Suprapubic skin (tissue), 4 donors: ENCODE data around the gene WDR45B. TPM values are rescaled to one million over a fixed set of nuclear protein-coding genes. Genes with fewer than 3 reads are reported as not detected.

ENCODE experiments used
- DNase-seq, 2 donors: peaks; one replicate each; pipeline ENCODE4 v3.0.0-alpha.2; 2019; ENCODE audit warnings: low spot score in 2 of 2
- H3K27ac ChIP-seq: fragments of 200-600 bp; sonication (generic); one replicate; pipeline ENCODE4 v1.5.1; 2019
- H3K27me3 ChIP-seq: fragments of 200-600 bp; sonication (generic); one replicate; pipeline ENCODE4 v1.5.1; 2019
- H3K36me3 ChIP-seq: fragments of 200-600 bp; sonication (generic); one replicate; pipeline ENCODE4 v1.5.1; 2019
- H3K4me1 ChIP-seq: fragments of 200-600 bp; sonication (generic); one replicate; pipeline ENCODE4 v1.5.1; 2019
- H3K4me3 ChIP-seq: fragments of 200-600 bp; sonication (generic); one replicate; pipeline ENCODE4 v1.5.1; 2019; ENCODE audit warnings: mild to moderate bottlenecking
- H3K9me3 ChIP-seq: fragments of 200-600 bp; sonication (generic); one replicate; pipeline ENCODE4 v1.5.1; 2019
- CTCF ChIP-seq, 2 donors: fragments of 200-600 bp in 1 of 2; fragments of 450-650 bp in 1 of 2; sonication (generic) in 1 of 2; IDR thresholded peaks; one replicate each; pipeline ENCODE4 v1.5.1; 2016 to 2019; ENCODE audit warnings: antibody characterized with exemption in 2 of 2, mild to moderate bottlenecking in 1 of 2, moderate library complexity in 1 of 2
- EP300 ChIP-seq: sonication (generic); formaldehyde crosslinking; IDR thresholded peaks from one replicate; pipeline ENCODE4 v1.6.1; 2017; ENCODE audit warnings: antibody characterized with exemption
- POLR2A ChIP-seq, 2 donors: fragments of 450-650 bp; IDR thresholded peaks; one replicate each; pipeline ENCODE4 v1.6.1; 2017; ENCODE audit warnings: antibody characterized with exemption in 2 of 2, mild to moderate bottlenecking in 2 of 2, moderate library complexity in 2 of 2
- POLR2AphosphoS5 ChIP-seq, 3 donors: sonication (generic); formaldehyde crosslinking; IDR thresholded peaks; one replicate each; pipeline ENCODE4 v1.6.1; 2017; ENCODE audit warnings: antibody characterized with exemption in 3 of 3
- WGBS: methylation state at CpG from one replicate; pipeline ENCODE4 v1.1.5; 2018; 5-methylcytosine and 5-hydroxymethylcytosine counted together
- total RNA-seq, 4 donors: library from RNA; depleted of rRNA; stranded (reverse); fragments of >200 nt; gene quantifications; one replicate each; pipeline ENCODE4 v1.1.0, GENCODE V29; 2016

WDR45B gene
- total RNA-seq, 4 donors from 2014 or later: 70.1 to 96.8 (median 90.0) TPM

GRCh38 chr17:82592767-82593589, 55.3 kb downstream of the WDR45B start:
- Histone ChIP-seq H3K4me1 (peaks cover 49% of the 10 kb centered on the region), H3K27me3 (no peaks in the 10 kb centered on the region), H3K36me3 (peaks cover 32% of the 10 kb centered on the region), H3K4me3 (peak overlapping the region; percentile 68), H3K27ac (peak overlapping the region; percentile 83), H3K9me3 (no peaks in the 10 kb centered on the region)
- TF ChIP-seq POLR2A (IDR thresholded peaks at IDR 0.05) (no peak), POLR2AphosphoS5 (IDR thresholded peaks at IDR 0.05) (peak in 1 of 3 donors; percentile 21)
- WGBS: 19% methylated on average over 24 of the region's 29 CpGs
- peak; percentile 80 to 82 for DNase-seq

- 57% methylated on average over 9 of the region's 9 CpGs for WGBS
- Histone ChIP-seq H3K27me3 (no peaks in the 10 kb centered on the region), H3K4me3 (peak overlapping the region; percentile 68), H3K9me3 (no peaks in the 10 kb centered on the region), H3K36me3 (peaks cover 35% of the 10 kb centered on the region), H3K4me1 (peaks cover 49% of the 10 kb centered on the region), H3K27ac (peak overlapping the region; percentile 83)
- TF ChIP-seq POLR2AphosphoS5 (IDR thresholded peaks at IDR 0.05) (no peak), EP300 (no peak), POLR2A (IDR thresholded peaks at IDR 0.05) (no peak), CTCF (IDR thresholded peaks at IDR 0.05) (no peak)
- peak in 1 of 2 donors; percentile 79 for DNase-seq
Observed at GRCh38 chr17:82592289-82592766, 55.9 kb downstream of the WDR45B start.

- H3K27me3 ChIP-seq: no peaks in the 10 kb centered on the region
- no peaks in the 10 kb centered on the region for H3K9me3 ChIP-seq
- H3K4me3 ChIP-seq: no peak overlapping the region
- H3K36me3 ChIP-seq: peaks cover 29% of the 10 kb centered on the region
- peak overlapping the region; percentile 83 for H3K27ac ChIP-seq
- peaks cover 49% of the 10 kb centered on the region for H3K4me1 ChIP-seq
- TF ChIP-seq CTCF (IDR thresholded peaks at IDR 0.05): no peak
- TF ChIP-seq EP300: no peak
- no peak for TF ChIP-seq POLR2AphosphoS5 (IDR thresholded peaks at IDR 0.05)
- no peak for TF ChIP-seq POLR2A (IDR thresholded peaks at IDR 0.05)
- 57% methylated on average over 11 of the region's 17 CpGs for WGBS
- DNase-seq: no peak
Observed at GRCh38 chr17:82590881-82591539, 57.2 kb downstream of the WDR45B start.

- Histone ChIP-seq H3K4me1 (peaks cover 44% of the 10 kb centered on the region), H3K4me3 (no peak overlapping the region), H3K9me3 (no peaks in the 10 kb centered on the region), H3K27me3 (no peaks in the 10 kb centered on the region), H3K27ac (no peak overlapping the region), H3K36me3 (peaks cover 29% of the 10 kb centered on the region)
- DNase-seq: no peak
- TF ChIP-seq POLR2A (IDR thresholded peaks at IDR 0.05) (no peak), CTCF (IDR thresholded peaks at IDR 0.05) (no peak), POLR2AphosphoS5 (IDR thresholded peaks at IDR 0.05) (no peak), EP300 (no peak)
- WGBS: 82% methylated on average over 6 of the region's 6 CpGs
Observed at GRCh38 chr17:82590216-82590615, 58.0 kb downstream of the WDR45B start.

- no peak for DNase-seq
- H3K27ac ChIP-seq: no peak overlapping the region
- peaks cover 41% of the 10 kb centered on the region for H3K4me1 ChIP-seq
Observed at GRCh38 chr17:82589851-82590180, 58.4 kb downstream of the WDR45B start.

More at GRCh38 chr17:82589851-82590180, 58.4 kb downstream of the WDR45B start:
- peaks cover 31% of the 10 kb centered on the region for H3K36me3 ChIP-seq
- no peak for TF ChIP-seq CTCF (IDR thresholded peaks at IDR 0.05)
- no peak for TF ChIP-seq EP300
- TF ChIP-seq POLR2A (IDR thresholded peaks at IDR 0.05): no peak
- no peak for TF ChIP-seq POLR2AphosphoS5 (IDR thresholded peaks at IDR 0.05)
- no peaks in the 10 kb centered on the region for H3K27me3 ChIP-seq
- no peaks in the 10 kb centered on the region for H3K9me3 ChIP-seq
- no peak overlapping the region for H3K4me3 ChIP-seq
- 60% methylated on average over 6 of the region's 6 CpGs for WGBS
